Activated naive CD4-positive, alpha-beta T cell treated with anti-CD3 and anti-CD28 coated beads for 36 hours (primary cell): ENCODE results near the gene HPSE2. TPM values are rescaled to one million over a fixed set of nuclear protein-coding genes. Genes with fewer than 3 reads are reported as not detected.
"Not testable (repeated sequence)": the region's sequence is repeated elsewhere in the genome, so short reads cannot be mapped to it uniquely, and the experiment has no call there.

Experiments
- CTCF ChIA-PET: fragments of 350-600 bp; sonication (Branson Sonifier 250); formaldehyde crosslinking; loops from one replicate; lab custom pipeline; 2021; ENCODE audit warnings: antibody characterized with exemption; lab: Charles Lee
- DNase-seq: peaks from one replicate; pipeline ENCODE4 v3.0.0-alpha.2; 2020
- H3K27ac Mint-ChIP-seq: one replicate; pipeline ENCODE4 v1.8.0; 2021; ENCODE audit warnings: mild to moderate bottlenecking, mixed read lengths
- H3K27me3 Mint-ChIP-seq: one replicate; pipeline ENCODE4 v1.8.0; 2021; ENCODE audit warnings: low read depth, mixed read lengths
- H3K36me3 Mint-ChIP-seq: one replicate; pipeline ENCODE4 v1.8.0; 2021; ENCODE audit warnings: low read depth, mixed read lengths
- H3K4me1 Mint-ChIP-seq: one replicate; pipeline ENCODE4 v1.8.0; 2021; ENCODE audit warnings: low read depth, mixed read lengths
- H3K4me3 Mint-ChIP-seq: one replicate; pipeline ENCODE4 v1.8.0; 2021; ENCODE audit warnings: mild to moderate bottlenecking, moderate library complexity, mixed read lengths
- H3K9me3 Mint-ChIP-seq: one replicate; pipeline ENCODE4 v1.8.0; 2021; ENCODE audit warnings: mixed read lengths
- intact Hi-C: fragments of 100-400 bp; cut with micrococcal nuclease; formaldehyde crosslinking; loops from one replicate; pipeline ENCODE4 v1.15.1; 2023
- total RNA-seq, 2 experiments: library from RNA; stranded (reverse); gene quantifications; one replicate each; pipeline ENCODE4 v1.2.3, GENCODE V29; 2021

The HPSE2 gene
- total RNA-seq, 2 experiments from 2014 or later, result not detected

- H3K27ac Mint-ChIP-seq, H3K27me3 Mint-ChIP-seq, intact Hi-C loops, H3K4me3 Mint-ChIP-seq, H3K4me1 Mint-ChIP-seq, H3K9me3 Mint-ChIP-seq, CTCF ChIA-PET, H3K36me3 Mint-ChIP-seq, DNase-seq: not testable (repeated sequence)
These were observed 102.8 kb downstream of the HPSE2 start for GRCh38 chr10:99132897-99133296.

GRCh38 chr10:99125879-99126278 lies 109.8 kb downstream of the HPSE2 start:
- H3K9me3 Mint-ChIP-seq, result peaks cover 8% of the 10 kb centered on the region
- intact Hi-C loops, result no loop called here
- no peaks in the 10 kb centered on the region for H3K4me1 Mint-ChIP-seq
- H3K27me3 Mint-ChIP-seq, result no peaks in the 10 kb centered on the region
- no peaks in the 10 kb centered on the region for H3K36me3 Mint-ChIP-seq
- CTCF ChIA-PET, result no interaction called here
- no peak overlapping the region for H3K4me3 Mint-ChIP-seq
- DNase-seq, result no peak
- no peak overlapping the region for H3K27ac Mint-ChIP-seq

- Mint-ChIP-seq H3K4me1 (no peaks in the 10 kb centered on the region), H3K36me3 (no peaks in the 10 kb centered on the region), H3K4me3 (no peak overlapping the region), H3K9me3 (peaks cover 8% of the 10 kb centered on the region), H3K27me3 (no peaks in the 10 kb centered on the region), H3K27ac (no peak overlapping the region)
- intact Hi-C loops, result no loop called here
- CTCF ChIA-PET, result no interaction called here
- DNase-seq, result no peak
These were observed 111.3 kb downstream of the HPSE2 start for GRCh38 chr10:99124376-99124775.

GRCh38 chr10:99123851-99124250 lies 111.8 kb downstream of the HPSE2 start:
- Mint-ChIP-seq H3K4me3 (no peak overlapping the region), H3K4me1 (no peaks in the 10 kb centered on the region), H3K27ac (no peak overlapping the region), H3K9me3 (peaks cover 8% of the 10 kb centered on the region), H3K36me3 (no peaks in the 10 kb centered on the region), H3K27me3 (no peaks in the 10 kb centered on the region)
- intact Hi-C loops, result no loop called here
- CTCF ChIA-PET, result no interaction called here
- DNase-seq, result no peak

- Mint-ChIP-seq H3K4me1 (no peaks in the 10 kb centered on the region), H3K27ac (no peak overlapping the region), H3K27me3 (no peaks in the 10 kb centered on the region), H3K36me3 (no peaks in the 10 kb centered on the region), H3K4me3 (no peak overlapping the region), H3K9me3 (peaks cover 8% of the 10 kb centered on the region)
- CTCF ChIA-PET, result no interaction called here
- no peak for DNase-seq
- intact Hi-C loops, result no loop called here
These were observed 112.3 kb downstream of the HPSE2 start for GRCh38 chr10:99123336-99123735.

GRCh38 chr10:99119258-99119748 lies 116.3 kb downstream of the HPSE2 start:
- Mint-ChIP-seq H3K36me3 (no peaks in the 10 kb centered on the region), H3K27me3 (no peaks in the 10 kb centered on the region), H3K9me3 (no peaks in the 10 kb centered on the region), H3K27ac (no peak overlapping the region), H3K4me3 (no peak overlapping the region), H3K4me1 (no peaks in the 10 kb centered on the region)
- no peak for DNase-seq
- intact Hi-C loops, result no loop called here
- CTCF ChIA-PET, result no interaction called here

- no peaks in the 10 kb centered on the region for H3K36me3 Mint-ChIP-seq
- H3K4me1 Mint-ChIP-seq, result no peaks in the 10 kb centered on the region
- no peak for DNase-seq
- H3K27ac Mint-ChIP-seq, result no peak overlapping the region
- H3K4me3 Mint-ChIP-seq, result no peak overlapping the region
- H3K27me3 Mint-ChIP-seq, result no peaks in the 10 kb centered on the region
- intact Hi-C loops, result no loop called here
- CTCF ChIA-PET, result no interaction called here
- no peaks in the 10 kb centered on the region for H3K9me3 Mint-ChIP-seq
These were observed 119.9 kb downstream of the HPSE2 start for GRCh38 chr10:99115703-99116102.

- Mint-ChIP-seq H3K36me3 (no peaks in the 10 kb centered on the region), H3K4me3 (no peak overlapping the region), H3K27ac (no peak overlapping the region), H3K4me1 (no peaks in the 10 kb centered on the region), H3K9me3 (no peaks in the 10 kb centered on the region), H3K27me3 (peaks cover 3% of the 10 kb centered on the region)
- intact Hi-C loops, result no loop called here
- CTCF ChIA-PET, result no interaction called here
- DNase-seq, result no peak
These were observed 150.3 kb downstream of the HPSE2 start for GRCh38 chr10:99085358-99085757.

GRCh38 chr10:99084161-99084560 lies 151.5 kb downstream of the HPSE2 start:
- no peak for DNase-seq
- H3K36me3 Mint-ChIP-seq, result no peaks in the 10 kb centered on the region
- no peak overlapping the region for H3K4me3 Mint-ChIP-seq
- intact Hi-C loops, result no loop called here
- H3K4me1 Mint-ChIP-seq, result no peaks in the 10 kb centered on the region
- no peaks in the 10 kb centered on the region for H3K9me3 Mint-ChIP-seq
- H3K27ac Mint-ChIP-seq, result no peak overlapping the region
- CTCF ChIA-PET, result no interaction called here
- peaks cover 3% of the 10 kb centered on the region for H3K27me3 Mint-ChIP-seq

GRCh38 chr10:99080275-99080945 lies 155.2 kb downstream of the HPSE2 start:
- intact Hi-C loops, result no loop called here
- Mint-ChIP-seq H3K27me3 (peaks cover 2% of the 10 kb centered on the region), H3K4me3 (no peak overlapping the region), H3K27ac (no peak overlapping the region), H3K4me1 (no peaks in the 10 kb centered on the region), H3K36me3 (no peaks in the 10 kb centered on the region), H3K9me3 (peaks cover 2% of the 10 kb centered on the region)
- CTCF ChIA-PET, result no interaction called here
- DNase-seq, result no peak

- Mint-ChIP-seq H3K27ac (no peak overlapping the region), H3K36me3 (no peaks in the 10 kb centered on the region), H3K4me3 (no peak overlapping the region), H3K9me3 (peaks cover 7% of the 10 kb centered on the region), H3K27me3 (peaks cover 2% of the 10 kb centered on the region), H3K4me1 (no peaks in the 10 kb centered on the region)
- intact Hi-C loops, result no loop called here
- DNase-seq, result no peak
- CTCF ChIA-PET, result no interaction called here
These were observed 173.1 kb downstream of the HPSE2 start for GRCh38 chr10:99062591-99062990.

GRCh38 chr10:99058762-99059161 lies 176.9 kb downstream of the HPSE2 start:
- no peaks in the 10 kb centered on the region for H3K4me1 Mint-ChIP-seq
- peaks cover 2% of the 10 kb centered on the region for H3K27me3 Mint-ChIP-seq
- no peak overlapping the region for H3K4me3 Mint-ChIP-seq
- CTCF ChIA-PET, result no interaction called here
- no peak overlapping the region for H3K27ac Mint-ChIP-seq
- intact Hi-C loops, result no loop called here
- DNase-seq, result no peak
- peaks cover 2% of the 10 kb centered on the region for H3K9me3 Mint-ChIP-seq
- H3K36me3 Mint-ChIP-seq, result no peaks in the 10 kb centered on the region

GRCh38 chr10:99057936-99058690 lies 177.5 kb downstream of the HPSE2 start:
- Mint-ChIP-seq H3K4me3 (no peak overlapping the region), H3K27ac (no peak overlapping the region), H3K27me3 (peaks cover 2% of the 10 kb centered on the region), H3K36me3 (no peaks in the 10 kb centered on the region), H3K4me1 (no peaks in the 10 kb centered on the region), H3K9me3 (peaks cover 2% of the 10 kb centered on the region)
- intact Hi-C loops, result no loop called here
- CTCF ChIA-PET, result no interaction called here
- DNase-seq, result no peak
